ENCODE measurements around the gene NFATC4.

Gene NFATC4

DNA sequence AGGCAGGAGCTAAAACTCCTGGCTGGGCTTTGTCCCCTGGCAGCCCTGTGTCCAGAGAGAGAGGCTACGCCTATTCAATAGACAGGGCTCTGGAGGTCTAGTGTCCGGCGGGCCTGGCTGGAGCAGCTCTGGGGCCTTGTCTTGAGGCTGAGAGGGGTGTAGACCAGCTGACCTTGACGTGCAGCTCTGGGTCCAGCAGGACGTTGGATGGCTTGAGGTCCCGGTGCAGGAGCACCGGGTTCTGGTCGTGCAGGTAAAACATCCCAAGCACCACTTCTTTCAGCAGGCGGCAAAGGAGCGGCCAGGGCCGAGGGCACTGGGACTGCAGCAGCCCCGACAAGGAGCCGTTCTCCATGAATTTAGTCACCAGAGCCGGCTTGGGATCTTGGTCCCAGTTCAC, 29.1 kb upstream of the NFATC4 start:
- TF ChIP-seq, protein P1, sequence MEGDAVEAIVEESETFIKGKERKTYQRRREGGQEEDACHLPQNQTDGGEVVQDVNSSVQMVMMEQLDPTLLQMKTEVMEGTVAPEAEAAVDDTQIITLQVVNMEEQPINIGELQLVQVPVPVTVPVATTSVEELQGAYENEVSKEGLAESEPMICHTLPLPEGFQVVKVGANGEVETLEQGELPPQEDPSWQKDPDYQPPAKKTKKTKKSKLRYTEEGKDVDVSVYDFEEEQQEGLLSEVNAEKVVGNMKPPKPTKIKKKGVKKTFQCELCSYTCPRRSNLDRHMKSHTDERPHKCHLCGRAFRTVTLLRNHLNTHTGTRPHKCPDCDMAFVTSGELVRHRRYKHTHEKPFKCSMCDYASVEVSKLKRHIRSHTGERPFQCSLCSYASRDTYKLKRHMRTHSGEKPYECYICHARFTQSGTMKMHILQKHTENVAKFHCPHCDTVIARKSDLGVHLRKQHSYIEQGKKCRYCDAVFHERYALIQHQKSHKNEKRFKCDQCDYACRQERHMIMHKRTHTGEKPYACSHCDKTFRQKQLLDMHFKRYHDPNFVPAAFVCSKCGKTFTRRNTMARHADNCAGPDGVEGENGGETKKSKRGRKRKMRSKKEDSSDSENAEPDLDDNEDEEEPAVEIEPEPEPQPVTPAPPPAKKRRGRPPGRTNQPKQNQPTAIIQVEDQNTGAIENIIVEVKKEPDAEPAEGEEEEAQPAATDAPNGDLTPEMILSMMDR (IDR thresholded peaks at IDR 0.05; ENCODE audit: control insufficient read depth, extremely low read depth, insufficient read depth): no peak
- no peak overlapping the region for H3K4me3 ChIP-seq (ENCODE audit: low read depth, low read length)
- DNase-seq (ENCODE audit: low read depth): no peak

DNA sequence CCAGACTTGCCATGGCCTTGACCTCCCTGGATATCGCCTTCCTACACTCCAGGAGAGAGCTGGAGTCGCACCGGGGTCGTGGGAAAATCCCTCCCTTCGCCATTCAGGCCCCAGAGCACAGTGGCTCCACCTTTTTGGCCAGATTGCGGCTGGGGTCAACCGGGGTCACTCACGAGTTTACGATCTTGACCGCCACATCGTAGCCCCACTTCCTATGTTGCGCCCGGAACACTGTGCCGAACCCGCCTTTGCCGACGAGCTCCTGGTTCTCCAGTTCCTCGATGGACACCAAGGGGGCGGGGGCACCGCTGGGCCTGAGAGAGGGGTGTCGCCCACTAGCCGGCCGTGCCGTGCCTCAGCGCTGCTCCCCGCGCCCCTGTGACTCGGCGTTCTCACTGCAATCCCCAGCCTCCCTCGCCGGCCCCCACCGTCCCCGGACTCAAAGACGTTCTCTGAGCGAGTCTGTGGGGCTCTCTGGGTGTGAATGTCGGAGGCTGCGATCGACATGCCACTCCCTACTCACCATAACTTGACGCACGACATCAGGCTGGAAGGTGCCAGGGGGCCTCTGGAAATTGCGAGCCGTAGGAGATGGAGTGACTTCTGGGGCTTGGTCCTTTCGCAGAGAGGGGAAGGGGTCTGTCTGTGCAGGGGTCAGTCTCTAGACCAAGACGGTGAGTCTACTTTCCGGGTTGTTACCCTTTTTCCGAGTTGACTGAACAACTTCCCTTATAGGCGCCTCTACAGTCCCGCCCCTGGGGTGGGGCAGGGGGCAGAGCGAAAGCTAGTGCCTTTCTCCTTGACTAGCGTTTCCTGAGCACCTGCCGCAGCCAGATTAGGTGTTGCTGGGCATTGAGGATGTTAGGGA, 28.5 kb upstream of the NFATC4 start, which contains the start of gene RIPK3:
RIPK3 (minus strand) TSS at position 708 of the 868 bp plus-strand sequence; CDS start at position 543, 165 bp downstream.
- TF ChIP-seq, protein P1 (IDR thresholded peaks at IDR 0.05; ENCODE audit: control insufficient read depth, extremely low read depth, insufficient read depth): no peak
- DNase-seq (ENCODE audit: low read depth): no peak
- no peak within 1 kb of the TSS for H3K4me3 ChIP-seq (ENCODE audit: low read depth, low read length)

DNA sequence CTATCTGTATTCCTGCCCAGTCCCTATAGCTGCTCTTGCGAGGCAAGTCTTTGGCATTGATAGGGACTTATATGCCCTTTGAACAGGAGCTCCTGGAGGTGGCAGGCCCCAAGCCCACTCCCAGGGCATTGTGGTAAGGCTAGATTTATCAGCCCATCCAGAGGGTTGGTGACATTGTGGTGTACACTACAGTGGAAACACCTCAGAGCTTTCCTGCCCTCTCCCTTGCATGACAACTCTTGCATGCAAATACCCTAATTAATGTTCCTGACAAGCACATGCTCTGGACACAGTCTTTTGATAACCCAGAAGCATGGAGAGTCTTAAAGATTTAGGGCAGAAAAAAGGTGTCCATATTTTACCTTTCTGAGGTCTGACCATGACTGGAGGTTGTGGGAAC, 27.4 kb upstream of the NFATC4 start:
- H3K4me3 ChIP-seq (ENCODE audit: low read depth, low read length): no peak overlapping the region
- TF ChIP-seq, protein P1 (IDR thresholded peaks at IDR 0.05; ENCODE audit: control insufficient read depth, extremely low read depth, insufficient read depth): no peak
- DNase-seq (ENCODE audit: low read depth): no peak

DNA sequence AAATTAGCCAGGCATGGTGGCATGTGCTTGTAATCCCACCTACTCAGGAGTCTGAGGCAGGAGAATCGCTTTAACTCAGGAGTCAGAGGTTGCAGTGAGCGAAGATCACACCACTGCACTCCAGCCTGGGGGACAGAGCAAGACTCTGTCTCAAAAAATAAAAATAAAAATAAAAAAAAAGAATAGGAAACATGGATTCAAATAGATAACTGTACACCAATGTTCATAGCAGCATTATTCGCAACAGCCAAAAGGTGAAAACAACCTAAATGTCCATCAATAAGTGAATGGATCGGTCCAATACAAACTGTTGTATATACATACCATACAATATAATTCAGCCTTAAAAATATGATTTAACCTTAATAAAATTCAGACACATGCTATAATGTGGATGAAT, 25.1 kb upstream of the NFATC4 start:
- no peak overlapping the region for H3K4me3 ChIP-seq (ENCODE audit: low read depth, low read length)
- DNase-seq (ENCODE audit: low read depth): no peak
- TF ChIP-seq, protein P1 (IDR thresholded peaks at IDR 0.05; ENCODE audit: control insufficient read depth, extremely low read depth, insufficient read depth): no peak

DNA sequence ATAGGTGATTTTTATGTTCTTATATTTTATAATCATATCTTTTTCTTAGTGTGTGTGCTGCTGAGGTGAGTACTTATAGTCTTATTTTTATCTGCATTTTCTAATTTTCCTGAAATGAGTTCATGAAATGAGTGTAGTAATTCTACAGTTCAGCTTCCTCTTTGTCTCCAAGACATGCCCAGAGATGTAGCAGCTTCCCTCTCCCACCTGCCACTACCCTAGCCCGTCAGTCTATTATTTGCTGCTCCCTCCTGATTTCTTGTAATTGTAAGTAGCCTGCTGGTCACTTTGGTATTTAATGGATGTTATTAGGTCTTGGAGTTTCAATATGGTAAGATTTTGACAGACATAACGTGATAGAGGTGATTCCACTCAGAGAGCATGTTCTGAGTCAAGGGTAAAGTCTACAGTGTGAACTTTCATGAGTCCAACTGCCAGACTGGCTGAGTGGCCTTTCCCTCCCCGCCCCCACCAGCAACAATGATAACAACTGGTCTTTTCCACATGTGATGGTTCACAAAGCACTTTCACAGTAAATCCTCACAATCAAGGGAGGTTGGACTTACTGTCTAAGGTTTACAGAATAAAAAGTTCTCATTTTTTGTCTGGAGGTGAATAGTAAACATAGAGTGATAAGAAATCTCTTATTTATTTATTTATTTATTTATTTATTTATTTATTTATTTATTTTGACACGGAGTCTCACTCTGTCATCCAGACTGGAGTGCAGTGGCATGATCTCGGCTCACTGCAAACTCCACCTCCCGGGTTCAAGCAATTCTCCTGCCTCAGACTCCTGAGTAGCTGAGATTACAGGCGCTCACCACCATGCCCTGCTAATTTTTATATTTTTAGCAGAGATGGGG, 24.0 kb upstream of the NFATC4 start:
- no peak overlapping the region for H3K4me3 ChIP-seq (ENCODE audit: low read depth, low read length)
- DNase-seq (ENCODE audit: low read depth): no peak
- TF ChIP-seq, protein P1 (IDR thresholded peaks at IDR 0.05; ENCODE audit: control insufficient read depth, extremely low read depth, insufficient read depth): no peak

DNA sequence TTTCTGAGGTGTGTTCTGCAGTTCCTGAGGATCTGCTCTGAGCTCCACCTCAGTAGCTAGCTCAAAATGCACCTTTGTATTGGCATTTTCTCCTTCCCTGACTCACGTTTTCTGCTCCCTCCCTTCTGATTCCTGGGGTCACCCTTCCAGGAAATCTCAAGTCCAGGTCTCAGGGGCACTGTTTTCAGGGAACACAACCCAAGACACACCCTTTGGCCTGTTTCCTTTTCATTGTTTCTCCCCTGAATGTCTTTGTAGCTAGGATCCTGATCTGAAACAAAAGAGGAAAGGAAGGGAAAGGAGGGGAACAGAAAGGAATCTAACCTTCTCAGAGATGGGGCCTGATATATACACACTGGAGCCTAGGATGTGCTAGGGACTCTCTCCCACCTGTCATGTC, 20.9 kb upstream of the NFATC4 start:
- no peak overlapping the region for H3K4me3 ChIP-seq (ENCODE audit: low read depth, low read length)
- TF ChIP-seq, protein P1 (IDR thresholded peaks at IDR 0.05; ENCODE audit: control insufficient read depth, extremely low read depth, insufficient read depth): no peak
- DNase-seq (ENCODE audit: low read depth): no peak

Data from LNCaP clone FGC (cell line).